RWPE1 (cell line): ENCODE results near the gene JAK1.

ENCODE experiments used
- CTCF ChIA-PET: fragments of 350-600 bp; sonication (Branson Sonifier 250); formaldehyde crosslinking; extraction: SDS; loops from one replicate; lab custom pipeline; 2021; lab: Yijun Ruan, JAX
- POLR2A ChIA-PET: fragments of 400-600 bp; formaldehyde crosslinking; extraction: SDS; loops from one replicate; lab custom pipeline; 2020; ENCODE audit warnings: antibody characterized with exemption; ENCODE audit not compliant: low non-redundant PET; lab: Yijun Ruan, JAX
- DNase-seq: peaks from one replicate; pipeline ENCODE4 v3.0.0; 2012; ENCODE audit warnings: low spot score
- H3K27ac ChIP-seq: fragments of 450-650 bp; 2 replicates; pipeline ENCODE4 v1.5.1; 2017
- CTCF ChIP-seq: fragments of 450-650 bp; conservative IDR thresholded peaks from 2 replicates; pipeline ENCODE4 v1.5.1; 2017; ENCODE audit warnings: low read depth, mild to moderate bottlenecking

Gene JAK1

GRCh38 chr1:64995316-64995715 lies 29.0 kb upstream of the JAK1 start:
- ChIA-PET POLR2A (no interaction called here), CTCF (interaction anchor here (0.6 to 0.9 kb wide), 2 partner anchors 15 to 61 kb away, joined by 3 to 6 read pairs; no protein-coding TSS in a partner anchor)
- no peak overlapping the region for H3K27ac ChIP-seq
- no peak for DNase-seq
- TF ChIP-seq CTCF: no peak

- DNase-seq: no peak
- CTCF ChIA-PET: no interaction called here
- POLR2A ChIA-PET: no interaction called here
- no peak overlapping the region for H3K27ac ChIP-seq
- no peak for TF ChIP-seq CTCF
These were observed 20.8 kb upstream of the JAK1 start for GRCh38 chr1:64986903-64987871.

GRCh38 chr1:64984737-64985136 lies 18.4 kb upstream of the JAK1 start:
- no peak for TF ChIP-seq CTCF
- CTCF ChIA-PET: no interaction called here
- no peak overlapping the region for H3K27ac ChIP-seq
- no peak for DNase-seq
- POLR2A ChIA-PET: no interaction called here

- ChIA-PET CTCF (no interaction called here), POLR2A (no interaction called here)
- H3K27ac ChIP-seq: no peak overlapping the region
- no peak for TF ChIP-seq CTCF
- no peak for DNase-seq
These were observed 17.8 kb upstream of the JAK1 start for GRCh38 chr1:64984106-64984505.

GRCh38 chr1:64983110-64983509 lies 16.8 kb upstream of the JAK1 start:
- CTCF ChIA-PET: no interaction called here
- POLR2A ChIA-PET: no interaction called here
- TF ChIP-seq CTCF: no peak
- H3K27ac ChIP-seq: no peak overlapping the region
- DNase-seq: peak; percentile 77

GRCh38 chr1:64981601-64982533 lies 15.5 kb upstream of the JAK1 start:
- H3K27ac ChIP-seq: no peak overlapping the region
- ChIA-PET CTCF (no interaction called here), POLR2A (no interaction called here)
- DNase-seq: no peak
- TF ChIP-seq CTCF: no peak
